Caki2 (cell line): Measurements from ENCODE around the gene SDR42E2. TPM values are rescaled to one million over a fixed set of nuclear protein-coding genes. Genes with fewer than 3 reads are reported as not detected.
"Not testable (repeated sequence)": the region's sequence is repeated elsewhere in the genome, so short reads cannot be mapped to it uniquely, and the experiment has no call there.

Source experiments
- DNase-seq: peaks from one replicate; pipeline ENCODE4 v3.0.0-alpha.2; 2015; ENCODE audit warnings: low read depth
- in situ Hi-C: cut with HindIII; loops from 2 replicates; pipeline ENCODE4 v1.10.0; 2016; ENCODE audit warnings: low sequenced_read_pairs, low pct_unique_long_range_greater_than_20kb, mixed read lengths
- total RNA-seq: library from RNA; depleted of rRNA; stranded (reverse); fragments of >200 nt; shearing (Covaris generic); gene quantifications from 2 replicates; pipeline ENCODE4 v1.2.3, GENCODE V29; 2014; ENCODE audit warnings: low replicate concordance

SDR42E2 gene
- total RNA-seq, 1 experiment from 2014 or later, result not detected

DNA sequence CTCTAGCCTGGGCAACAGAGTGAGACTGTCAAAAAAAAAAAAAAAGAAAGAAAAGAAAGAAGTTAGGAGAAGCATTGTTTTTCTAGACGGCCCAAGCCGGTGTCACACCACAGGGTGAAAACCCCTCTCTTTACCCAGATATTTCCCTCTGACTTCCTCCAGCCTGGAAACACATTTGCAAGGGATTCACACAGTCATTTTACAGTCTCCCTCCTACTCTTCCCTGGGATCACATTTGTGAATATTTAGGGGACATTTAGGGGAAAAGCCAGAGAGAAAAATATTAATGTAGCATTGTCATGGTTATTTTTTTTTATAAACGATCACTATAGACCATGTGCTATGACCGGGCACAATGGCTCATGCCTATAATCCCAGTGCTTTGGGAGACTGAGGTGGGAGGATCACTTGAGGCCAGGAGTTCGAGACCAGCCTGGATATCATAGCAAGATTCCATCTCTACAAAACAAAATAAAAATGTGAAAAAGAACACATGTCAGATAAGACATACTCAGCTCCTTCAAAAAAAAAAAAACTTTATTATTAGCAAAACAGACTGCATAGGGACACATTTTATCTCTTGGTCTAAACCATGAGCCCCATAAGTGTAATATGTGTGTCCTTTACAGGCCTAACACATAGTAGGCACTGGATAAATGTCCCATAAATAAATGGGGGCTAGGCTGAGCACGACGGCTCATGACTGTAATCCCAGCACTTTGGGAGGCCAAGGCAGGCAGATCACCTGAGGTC lies 10.9 kb upstream of the SDR42E2 start:
- no peak for DNase-seq

DNA sequence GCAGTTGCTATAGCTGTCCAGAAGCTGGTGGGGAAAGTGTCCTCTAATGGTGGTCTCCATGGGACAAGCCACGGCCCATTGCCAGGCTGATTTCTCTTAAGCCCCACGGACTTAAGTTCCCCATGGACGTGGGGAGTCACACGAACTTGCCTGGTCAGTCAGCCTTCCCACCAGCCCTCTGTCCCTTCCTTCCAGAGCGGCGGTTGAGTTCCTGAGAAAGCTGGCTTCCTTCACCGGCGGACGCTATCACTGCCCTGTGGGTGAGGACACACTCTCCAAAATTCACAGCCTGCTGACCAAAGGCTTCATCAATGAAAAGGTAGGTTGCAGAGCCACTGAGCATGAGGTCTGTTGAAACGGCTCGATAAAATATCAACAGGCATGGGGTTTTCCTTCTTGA lies 10.0 kb upstream of the SDR42E2 start:
- in situ Hi-C loops, result no loop called here
- DNase-seq, result no peak

More for the DNA sequence above, 10.9 kb upstream of the SDR42E2 start:
- in situ Hi-C loops, result no loop called here

DNA sequence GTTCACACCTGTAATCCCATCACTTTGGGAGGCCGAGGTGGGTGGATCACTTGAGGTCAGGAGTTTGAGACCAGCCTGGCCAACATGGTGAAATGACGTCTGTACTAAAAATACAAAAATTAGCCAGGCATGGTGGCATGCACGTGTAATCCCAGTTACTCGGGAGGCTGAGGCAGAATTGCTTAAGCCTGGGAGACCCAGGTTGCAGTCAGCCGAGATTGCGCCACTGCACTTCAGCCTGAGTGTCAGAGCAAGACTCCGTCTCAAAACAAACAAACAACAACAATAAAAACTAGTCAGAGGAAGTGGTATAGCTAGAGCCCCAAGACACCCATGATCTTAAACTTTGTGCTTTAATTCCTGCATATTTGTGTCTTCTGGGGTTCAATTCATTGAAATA lies 9.2 kb upstream of the SDR42E2 start:
- in situ Hi-C loops, DNase-seq: not testable (repeated sequence)

- in situ Hi-C loops, result no loop called here
Measured at GRCh38 chr16:22161401-22161800, 905 bp upstream of the SDR42E2 start.

GRCh38 chr16:22162656-22163009 lies 327 bp downstream of the SDR42E2 start:
- DNase-seq, result no peak
- in situ Hi-C loops, result no loop called here

More at GRCh38 chr16:22161401-22161800, 905 bp upstream of the SDR42E2 start:
- DNase-seq, result no peak

- in situ Hi-C loops, result no loop called here
- no peak for DNase-seq
Measured at GRCh38 chr16:22163806-22164205, 1.5 kb downstream of the SDR42E2 start.

DNA sequence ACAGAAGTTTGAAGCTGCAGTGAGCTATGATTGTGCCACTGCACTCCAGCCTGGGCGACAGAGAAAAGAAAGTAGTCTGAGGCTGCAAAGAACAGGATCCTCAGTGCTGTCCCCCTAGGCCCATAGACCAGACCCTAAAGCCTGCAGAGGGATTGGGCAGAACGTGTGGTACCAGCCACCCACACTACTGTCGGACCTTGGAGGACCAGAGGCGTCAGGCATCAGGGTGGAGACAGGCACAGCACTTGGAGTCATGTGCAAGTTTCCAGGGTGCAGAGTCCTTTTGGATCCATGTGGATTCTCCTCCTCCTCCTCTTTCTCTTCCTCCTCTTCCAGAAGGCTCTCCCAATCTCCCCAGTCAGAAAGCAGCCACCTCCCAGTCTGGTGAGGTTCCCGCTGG lies 2.2 kb downstream of the SDR42E2 start:
- DNase-seq, result no peak
- in situ Hi-C loops, result no loop called here

- DNase-seq, result no peak
- in situ Hi-C loops, result no loop called here
Measured at GRCh38 chr16:22165508-22166285, 3.4 kb downstream of the SDR42E2 start.

GRCh38 chr16:22171953-22172352 lies 9.6 kb downstream of the SDR42E2 start:
- in situ Hi-C loops, result no loop called here
- no peak for DNase-seq

DNA sequence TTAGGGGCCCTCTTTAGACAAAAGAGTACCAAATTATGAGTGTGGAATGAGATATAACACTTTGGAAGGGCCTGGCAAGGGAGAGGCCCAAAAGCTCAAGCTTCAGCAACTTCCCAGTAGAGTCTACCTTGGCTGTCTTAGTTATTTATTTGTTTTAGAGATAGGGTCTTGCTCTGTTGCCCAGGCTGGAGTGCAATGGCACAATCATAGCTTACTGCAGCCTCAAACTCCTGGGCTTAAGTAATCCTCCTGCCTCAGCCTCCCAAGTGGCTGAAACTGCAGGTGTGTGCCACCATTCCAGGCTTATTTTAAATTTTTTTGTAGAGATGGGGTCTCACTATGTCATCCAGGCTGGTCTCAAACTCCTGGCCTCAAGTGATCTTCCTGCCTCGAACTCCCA lies 10.3 kb downstream of the SDR42E2 start:
- DNase-seq, in situ Hi-C loops: not testable (repeated sequence)

GRCh38 chr16:22174642-22175041 lies 12.3 kb downstream of the SDR42E2 start:
- DNase-seq, result no peak
- in situ Hi-C loops, result no loop called here

- in situ Hi-C loops, result no loop called here
- DNase-seq, result no peak
Measured at GRCh38 chr16:22177968-22178930, 15.9 kb downstream of the SDR42E2 start.

GRCh38 chr16:22181426-22181825 lies 19.1 kb downstream of the SDR42E2 start:
- in situ Hi-C loops, result no loop called here
- no peak for DNase-seq

- no peak for DNase-seq
- in situ Hi-C loops, result no loop called here
Measured at GRCh38 chr16:22181843-22182242, 19.5 kb downstream of the SDR42E2 start.

GRCh38 chr16:22183335-22183734 lies 21.0 kb downstream of the SDR42E2 start:
- DNase-seq, result no peak
- in situ Hi-C loops, result no loop called here

DNA sequence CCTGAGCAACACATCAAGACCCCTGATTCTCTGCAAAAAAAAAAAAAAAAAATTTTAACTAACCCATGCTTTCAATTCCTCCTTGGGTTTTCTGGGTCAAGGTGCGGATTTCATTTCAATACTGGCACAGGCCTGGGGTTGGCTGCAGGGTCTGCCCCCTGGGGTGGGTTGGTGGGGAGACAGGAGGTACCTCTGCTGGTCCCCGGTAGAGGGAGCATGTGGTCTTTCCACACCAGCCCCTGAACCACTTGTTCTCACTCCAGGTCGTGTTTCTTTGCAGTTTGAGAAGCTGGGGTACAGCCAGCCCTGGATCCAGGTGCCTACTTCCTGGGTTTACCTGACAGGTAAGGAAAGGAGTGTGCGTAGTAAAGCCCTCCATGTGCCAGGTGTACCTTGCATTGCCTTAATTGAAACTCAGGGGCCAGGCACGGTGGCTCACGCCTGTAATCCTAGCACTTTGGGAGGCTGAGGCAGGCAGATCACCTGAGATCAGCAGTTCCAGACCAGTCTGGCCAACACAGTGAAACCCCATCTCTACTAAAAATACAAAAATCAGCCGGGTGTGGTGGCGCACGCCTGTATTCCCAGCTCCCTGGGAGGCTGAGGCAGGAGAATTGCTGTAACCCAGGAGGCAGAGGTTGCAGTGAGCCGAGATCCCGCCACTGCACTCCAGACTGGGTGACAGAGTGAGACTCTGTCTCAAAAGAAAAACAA lies 21.8 kb downstream of the SDR42E2 start:
- in situ Hi-C loops, result no loop called here
- no peak for DNase-seq

DNA sequence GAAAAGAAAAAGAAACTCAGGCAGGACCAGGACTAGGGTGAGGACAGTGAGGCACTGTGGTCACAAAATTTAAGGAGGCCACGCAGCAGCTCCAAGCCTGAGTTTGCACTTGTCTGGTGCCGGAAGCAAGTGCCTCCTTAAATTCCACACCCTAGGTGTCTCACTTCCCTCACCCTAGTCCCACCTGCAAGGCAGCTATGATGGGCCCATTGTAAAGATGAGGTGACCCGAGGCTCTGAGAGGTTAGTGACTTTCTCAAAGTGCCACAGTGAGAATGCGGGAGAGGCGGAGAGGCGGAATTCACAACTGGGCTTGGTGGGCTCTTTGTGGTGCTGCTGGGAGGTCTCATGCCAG lies 22.3 kb downstream of the SDR42E2 start:
- in situ Hi-C loops, result no loop called here
- DNase-seq, result no peak

- in situ Hi-C loops, result loop anchor here (5.0 kb wide), 1 partner anchor 104 kb away; no protein-coding TSS in a partner anchor
- DNase-seq, result no peak
Measured at GRCh38 chr16:22186517-22186916, 24.2 kb downstream of the SDR42E2 start.
